Thoracic aorta (tissue), 2 donors: ENCODE measurements around the gene NIPA2. TPM values are rescaled to one million over a fixed set of nuclear protein-coding genes. Genes with fewer than 3 reads are reported as not detected.

Experiments used
- ATAC-seq: fragments of 150-250 bp; one replicate; pipeline ENCODE4 v1.8.0; 2017; ENCODE audit warnings: low read depth; ENCODE audit not compliant: insufficient number of reproducible peaks, low FRiP score
- DNase-seq: peaks from one replicate; pipeline ENCODE4 v3.0.0-alpha.2; 2020; ENCODE audit warnings: low spot score
- H3K27ac ChIP-seq, 2 donors: fragments of 200-600 bp; sonication (generic); 1 replicate in 1 of 2; 2 replicates in 1 of 2; pipeline ENCODE4 v1.5.1; 2016; ENCODE audit warnings: mild to moderate bottlenecking in 2 of 2, moderate library complexity in 2 of 2
- H3K27me3 ChIP-seq: fragments of 200-600 bp; sonication (generic); replicated peaks from 2 replicates; pipeline ENCODE4 v1.6.0; 2016; ENCODE audit warnings: mild to moderate bottlenecking; ENCODE audit not compliant: insufficient read depth
- H3K36me3 ChIP-seq: fragments of 200-600 bp; sonication (generic); one replicate; pipeline ENCODE4 v1.5.1; 2016
- H3K4me1 ChIP-seq, 2 donors: fragments of 200-600 bp; sonication (generic); 1 replicate in 1 of 2; 2 replicates in 1 of 2; pipeline versions ENCODE4 v1.5.1 to v1.6.0; 2016; ENCODE audit warnings: low read depth in 2 of 2, mild to moderate bottlenecking in 1 of 2; ENCODE audit not compliant: control insufficient read depth in 1 of 2
- H3K4me3 ChIP-seq: fragments of 200-600 bp; sonication (generic); 2 replicates; pipeline ENCODE4 v1.5.1; 2016; ENCODE audit warnings: mild to moderate bottlenecking
- H3K9me3 ChIP-seq: fragments of 200-600 bp; sonication (generic); 2 replicates; pipeline ENCODE4 v1.5.1; 2016
- CTCF ChIP-seq: fragments of 200-600 bp; sonication (generic); IDR thresholded peaks from one replicate; pipeline ENCODE4 v1.5.1; 2019; ENCODE audit warnings: antibody characterized with exemption
- total RNA-seq, 2 donors: library from RNA; depleted of rRNA; stranded (reverse); fragments of >200 nt; gene quantifications; one replicate each; pipeline versions ENCODE4 v1.1.0 to v1.2.3, GENCODE V29; 2016

Gene NIPA2
- total RNA-seq, 2 donors from 2014 or later, result 40.5 to 42.1 TPM

- H3K36me3 ChIP-seq, result no peaks in the 10 kb centered on the region
- DNase-seq (no peak), ATAC-seq (no peak)
- no peak overlapping the region for H3K27ac ChIP-seq
- no peaks in the 10 kb centered on the region for H3K27me3 ChIP-seq
- H3K4me1 ChIP-seq, result no peaks in the 10 kb centered on the region
- no peaks in the 10 kb centered on the region for H3K9me3 ChIP-seq
- TF ChIP-seq CTCF, result no peak
- H3K4me3 ChIP-seq, result no peak overlapping the region
Observed at GRCh38 chr15:22808761-22809280, 29.6 kb upstream of the NIPA2 start.

- no peaks in the 10 kb centered on the region for H3K27me3 ChIP-seq
- no peaks in the 10 kb centered on the region for H3K36me3 ChIP-seq
- H3K4me1 ChIP-seq, result no peaks in the 10 kb centered on the region
- no peak overlapping the region for H3K27ac ChIP-seq
- DNase-seq (no peak), ATAC-seq (no peak)
- no peak for TF ChIP-seq CTCF
- H3K9me3 ChIP-seq, result no peaks in the 10 kb centered on the region
- H3K4me3 ChIP-seq, result no peak overlapping the region
Observed at GRCh38 chr15:22810033-22810852, 28.2 kb upstream of the NIPA2 start.

DNA sequence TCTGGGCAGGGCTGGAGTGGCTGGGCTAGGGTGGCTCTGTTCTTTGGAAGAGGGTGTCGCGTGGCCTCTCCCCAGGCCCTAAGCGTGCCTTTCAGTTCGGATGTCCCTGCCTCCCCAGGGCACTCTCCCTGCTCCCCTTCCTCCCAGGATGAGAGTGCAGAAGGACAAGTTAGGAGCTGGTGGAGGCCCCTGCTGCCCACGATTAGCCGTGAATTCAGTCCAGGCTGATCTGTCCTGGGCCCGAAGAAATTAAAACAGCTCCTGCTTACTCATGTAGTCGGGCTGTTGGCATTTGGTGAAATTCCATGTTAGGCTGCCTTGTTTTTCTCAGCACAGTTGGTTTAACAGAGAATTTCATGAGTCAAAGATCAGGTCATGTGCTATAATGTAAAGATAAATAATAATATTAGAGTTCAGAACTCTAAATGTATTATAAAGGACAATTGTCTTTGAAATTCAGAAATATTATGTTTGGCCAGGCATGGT lies 27.6 kb upstream of the NIPA2 start:
- ATAC-seq (no peak), DNase-seq (no peak)
- Histone ChIP-seq H3K4me1 (no peaks in the 10 kb centered on the region), H3K36me3 (no peaks in the 10 kb centered on the region), H3K9me3 (no peaks in the 10 kb centered on the region), H3K4me3 (no peak overlapping the region), H3K27ac (no peak overlapping the region), H3K27me3 (no peaks in the 10 kb centered on the region)
- TF ChIP-seq CTCF, result no peak

GRCh38 chr15:22811640-22812039 lies 26.8 kb upstream of the NIPA2 start:
- Histone ChIP-seq H3K36me3 (no peaks in the 10 kb centered on the region), H3K27ac (no peak overlapping the region), H3K27me3 (no peaks in the 10 kb centered on the region), H3K4me1 (no peaks in the 10 kb centered on the region), H3K9me3 (no peaks in the 10 kb centered on the region), H3K4me3 (no peak overlapping the region)
- no peak for DNase-seq
- TF ChIP-seq CTCF, result no peak
- ATAC-seq, result no peak

DNA sequence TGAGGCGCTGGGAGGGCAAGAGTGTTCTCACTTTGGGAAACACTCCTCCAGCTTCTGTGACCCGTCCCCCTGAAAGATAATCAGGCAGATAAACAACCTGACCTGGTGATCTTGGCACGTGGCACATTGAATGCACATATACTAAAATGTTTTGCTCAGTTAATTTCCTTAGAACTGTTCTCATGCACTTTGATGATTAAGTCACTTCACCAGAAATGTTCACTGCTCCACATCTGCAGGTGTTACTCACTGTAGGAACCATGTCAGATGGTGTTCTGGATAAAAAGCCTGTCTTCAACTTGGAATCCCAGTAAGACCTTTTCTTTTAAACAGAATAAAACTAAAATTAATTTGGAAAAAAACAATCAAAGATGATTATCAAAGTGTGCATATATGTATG lies 24.6 kb upstream of the NIPA2 start:
- no peaks in the 10 kb centered on the region for H3K4me1 ChIP-seq
- no peak overlapping the region for H3K4me3 ChIP-seq
- no peak for ATAC-seq
- no peaks in the 10 kb centered on the region for H3K9me3 ChIP-seq
- H3K27ac ChIP-seq, result no peak overlapping the region
- TF ChIP-seq CTCF, result no peak
- H3K36me3 ChIP-seq, result no peaks in the 10 kb centered on the region
- no peak for DNase-seq
- H3K27me3 ChIP-seq, result no peaks in the 10 kb centered on the region
